Effector CD4-positive, alpha-beta T cell (primary cell): Measurements from ENCODE around the gene LRMDA.

Experiments
- DNase-seq: peaks from one replicate; pipeline ENCODE4 v3.0.0-alpha.2; 2020

LRMDA gene

GRCh38 chr10:75425291-75426079 is 5.9 kb upstream of the LRMDA start:
- no peak for DNase-seq

DNA sequence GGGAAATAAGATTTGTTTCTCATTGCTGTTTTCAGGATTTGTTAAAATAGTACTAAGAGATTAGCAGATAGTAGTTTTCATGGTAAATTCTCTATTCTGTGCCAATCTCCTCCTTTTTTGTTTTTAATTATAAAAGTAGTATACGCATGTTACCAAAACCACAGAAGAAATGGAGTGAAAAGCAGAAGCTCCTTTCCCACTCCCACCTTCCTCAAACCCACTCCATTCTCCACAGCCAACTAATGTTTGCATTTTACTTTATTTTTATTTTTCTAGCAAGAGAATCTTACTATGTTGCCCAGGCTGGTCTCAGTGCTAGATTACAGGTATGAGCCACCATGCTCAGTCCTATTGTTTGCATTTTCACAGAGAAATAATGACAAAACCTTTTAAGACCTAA is 4.5 kb upstream of the LRMDA start:
- DNase-seq = no peak

DNA sequence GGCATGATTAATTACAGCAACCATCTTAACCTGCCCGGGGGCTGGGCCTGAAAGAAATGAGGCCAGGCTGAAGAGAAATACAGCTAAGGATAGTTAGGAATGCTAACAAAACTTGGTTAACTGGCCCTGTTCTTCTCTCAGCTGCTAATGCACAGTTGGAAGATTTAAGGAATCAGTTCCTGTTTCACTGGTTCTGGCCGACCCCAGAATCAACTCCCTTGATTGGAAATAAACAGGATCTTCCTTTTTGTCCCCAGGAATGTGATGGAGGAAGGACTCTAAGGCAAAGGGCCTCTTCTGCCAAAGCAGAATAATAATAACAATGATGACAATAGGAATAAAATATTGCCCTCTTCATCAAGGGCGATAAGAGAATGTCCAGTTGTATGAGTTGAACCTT is 3.5 kb upstream of the LRMDA start:
- no peak for DNase-seq

DNA sequence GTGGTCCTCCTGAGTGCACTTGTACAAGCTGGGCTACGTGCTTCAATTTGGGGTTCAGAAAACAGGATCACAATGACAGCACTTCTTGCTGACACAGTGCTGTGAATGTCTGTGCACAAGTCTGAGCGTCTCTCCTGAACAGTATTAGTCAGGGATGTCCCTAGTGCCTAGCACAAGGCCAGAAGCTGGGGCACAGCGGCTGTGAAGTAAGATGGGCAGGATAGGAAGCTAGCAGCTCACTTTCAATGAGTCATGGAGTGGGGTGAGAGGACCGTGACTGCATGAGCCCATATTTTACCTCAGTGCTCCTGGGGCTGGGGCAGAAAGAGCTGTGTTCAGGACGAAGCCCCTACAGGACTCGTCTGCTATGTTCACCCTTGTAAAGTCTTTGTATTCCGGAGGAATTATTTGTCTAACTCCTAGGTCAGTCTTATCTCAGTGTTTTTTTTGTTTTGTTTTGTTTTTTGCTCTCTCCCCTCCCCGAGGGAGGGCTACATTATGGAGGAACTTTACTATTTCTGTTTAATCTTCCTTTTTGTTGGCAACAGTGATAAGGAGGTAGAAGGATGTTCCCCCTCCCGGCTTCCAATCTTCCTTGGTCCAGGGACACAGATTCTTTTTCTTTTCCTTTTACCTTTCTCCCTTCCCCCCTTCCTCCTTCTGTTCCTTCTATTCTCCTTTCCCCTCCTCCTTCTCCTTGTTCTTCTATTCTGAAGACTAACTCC is 2.8 kb upstream of the LRMDA start:
- no peak for DNase-seq

- DNase-seq = no peak
Measured at GRCh38 chr10:75429159-75429827, 2.1 kb upstream of the LRMDA start.

DNA sequence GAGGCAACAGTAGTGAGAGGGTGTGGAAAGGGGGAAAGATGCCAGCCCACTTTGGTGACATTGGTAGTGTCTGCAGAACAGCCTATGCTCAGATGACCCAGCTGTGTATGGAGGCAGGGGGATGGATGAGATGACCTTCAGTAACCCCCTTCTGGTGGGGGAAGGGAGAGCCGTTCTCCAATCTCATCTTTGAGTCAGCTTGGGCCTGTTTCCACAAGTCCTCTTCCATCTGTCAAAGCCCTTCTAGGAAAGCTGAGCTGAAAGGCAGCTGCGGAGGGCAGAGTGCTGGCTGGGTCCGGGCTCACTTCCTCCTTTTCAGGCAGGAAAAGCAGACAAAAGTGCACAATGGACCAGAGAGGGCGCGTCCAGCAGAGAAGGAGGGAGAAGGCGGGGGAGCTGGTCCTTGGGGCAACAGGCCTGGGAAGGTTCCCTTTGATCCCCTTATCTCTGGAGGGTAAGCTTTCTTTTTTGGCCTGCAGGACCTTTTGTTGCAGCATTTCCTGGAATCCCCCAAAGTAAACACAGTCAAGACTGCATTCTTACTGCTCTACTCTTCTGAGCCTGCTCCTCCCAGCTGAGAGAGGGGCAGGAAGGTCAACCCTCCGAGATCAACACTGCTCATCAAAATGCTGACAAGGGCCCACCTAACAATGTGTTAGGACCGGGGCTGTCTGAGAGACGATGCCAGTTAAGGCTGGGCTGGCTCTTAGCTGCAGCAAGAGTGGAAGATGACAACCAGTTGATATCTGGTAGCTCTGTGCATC is 1.2 kb upstream of the LRMDA start:
- no peak for DNase-seq

- no peak for DNase-seq
Measured at GRCh38 chr10:75432176-75432575, 752 bp downstream of the LRMDA start.

DNA sequence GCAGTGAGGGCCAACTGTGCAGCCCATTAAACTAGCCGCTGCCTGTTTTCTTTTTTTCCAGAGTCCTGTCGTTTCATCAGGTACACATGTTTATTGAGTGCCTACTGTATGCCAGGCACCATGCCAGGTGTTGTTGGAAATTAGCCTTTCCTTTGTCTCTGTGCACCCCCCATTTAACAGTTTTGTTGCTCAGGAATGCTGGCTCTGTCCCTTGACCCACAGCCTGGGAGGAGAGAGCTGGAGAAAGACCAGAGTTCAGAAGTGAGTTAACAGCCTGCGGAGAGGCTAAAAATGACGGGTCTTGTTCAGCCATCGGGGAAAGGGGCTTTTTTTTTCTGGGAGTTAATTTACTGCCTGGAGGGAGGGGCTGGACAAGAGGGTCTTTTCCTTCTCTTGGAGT is 1.3 kb downstream of the LRMDA start:
- no peak for DNase-seq

GRCh38 chr10:75433216-75433615 is 1.8 kb downstream of the LRMDA start:
- no peak for DNase-seq

- no peak for DNase-seq
Measured at GRCh38 chr10:75434291-75434690, 2.9 kb downstream of the LRMDA start.

- no peak for DNase-seq
Measured at GRCh38 chr10:75435291-75435690, 3.9 kb downstream of the LRMDA start.

DNA sequence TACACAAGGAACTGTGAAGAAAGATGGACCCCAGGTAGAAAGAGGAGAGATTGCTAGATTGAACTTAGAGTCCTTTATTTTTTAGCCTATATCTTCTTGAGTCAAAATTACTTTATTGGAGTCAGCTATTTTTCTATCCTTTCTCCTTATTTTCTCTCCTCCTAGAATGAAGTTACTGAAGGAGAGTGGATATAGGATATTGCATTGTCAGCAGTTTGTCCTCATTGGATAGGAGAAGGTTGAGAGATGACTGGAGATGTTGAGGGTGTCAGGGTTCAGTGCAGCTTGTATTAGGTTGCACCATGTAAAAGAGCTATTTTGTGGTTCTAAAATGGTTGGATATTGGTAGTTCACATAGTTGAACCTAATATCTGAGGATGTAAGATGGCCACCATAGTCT is 5.5 kb downstream of the LRMDA start:
- no peak for DNase-seq

DNA sequence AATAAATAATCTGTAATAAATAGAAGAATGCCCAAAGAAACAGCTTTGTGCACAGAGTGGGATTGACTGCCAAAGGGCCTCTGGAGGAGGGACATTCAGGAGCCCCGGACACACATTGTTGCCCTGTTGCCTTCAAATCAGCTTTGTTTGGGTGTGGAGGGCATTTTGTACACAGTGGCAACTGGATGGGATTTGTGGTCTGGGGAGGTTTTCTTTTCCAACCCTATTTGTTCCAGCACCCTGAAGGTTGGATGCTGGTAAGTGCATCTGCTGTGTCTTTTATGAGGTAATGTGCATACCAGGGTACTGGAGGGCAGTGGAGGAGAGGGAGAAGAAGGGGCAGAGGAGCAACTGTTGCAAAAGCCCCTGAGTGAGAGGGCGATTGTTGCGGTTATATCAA is 6.3 kb downstream of the LRMDA start:
- DNase-seq = no peak

- DNase-seq = no peak
Measured at GRCh38 chr10:75438275-75438674, 6.9 kb downstream of the LRMDA start.

DNA sequence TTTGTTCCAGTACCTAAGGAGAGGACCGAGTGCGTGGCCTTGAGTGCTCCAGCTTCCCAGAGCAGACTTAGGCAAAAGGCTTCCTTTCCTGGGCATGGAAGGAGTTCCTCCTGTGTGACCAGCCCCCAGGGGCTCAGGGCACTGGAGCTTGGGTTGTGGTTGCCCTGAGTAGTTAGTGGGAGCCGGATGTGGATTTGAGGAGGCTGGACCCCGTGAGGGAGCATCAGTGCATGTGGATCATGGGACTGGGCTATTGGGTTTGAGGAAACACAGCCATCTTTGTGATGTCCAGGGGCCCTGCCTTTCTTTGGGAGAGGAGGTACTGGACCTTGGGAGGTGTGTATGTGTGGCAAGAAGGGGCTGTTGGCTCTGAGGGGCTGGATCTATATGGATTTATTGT is 8.4 kb downstream of the LRMDA start:
- DNase-seq = no peak

DNA sequence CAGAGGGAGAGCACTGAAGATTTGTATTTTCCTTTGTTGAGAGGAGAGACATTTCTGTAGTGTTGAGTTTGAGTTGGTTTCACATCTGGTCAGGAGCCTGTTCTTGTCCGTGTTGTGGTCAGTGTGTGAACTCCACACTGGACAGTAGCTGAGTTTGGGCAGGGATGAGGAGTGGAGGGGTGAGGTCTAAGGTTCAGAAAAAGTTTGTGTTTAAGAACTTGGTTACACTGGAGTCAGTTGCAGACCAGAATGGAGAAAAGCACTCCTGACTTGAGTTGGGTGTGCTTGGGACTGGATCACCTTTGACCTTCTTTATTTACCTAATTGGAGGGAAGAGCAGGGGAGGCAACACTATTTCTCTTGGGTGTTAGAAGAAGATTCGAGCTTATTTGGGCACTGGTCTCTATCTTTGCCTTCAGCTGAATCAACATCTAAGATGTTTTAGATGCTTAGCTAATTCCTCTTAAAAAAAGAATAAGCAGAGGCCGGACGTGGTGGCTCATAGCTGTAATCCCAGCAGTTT is 8.9 kb downstream of the LRMDA start:
- no peak for DNase-seq

DNA sequence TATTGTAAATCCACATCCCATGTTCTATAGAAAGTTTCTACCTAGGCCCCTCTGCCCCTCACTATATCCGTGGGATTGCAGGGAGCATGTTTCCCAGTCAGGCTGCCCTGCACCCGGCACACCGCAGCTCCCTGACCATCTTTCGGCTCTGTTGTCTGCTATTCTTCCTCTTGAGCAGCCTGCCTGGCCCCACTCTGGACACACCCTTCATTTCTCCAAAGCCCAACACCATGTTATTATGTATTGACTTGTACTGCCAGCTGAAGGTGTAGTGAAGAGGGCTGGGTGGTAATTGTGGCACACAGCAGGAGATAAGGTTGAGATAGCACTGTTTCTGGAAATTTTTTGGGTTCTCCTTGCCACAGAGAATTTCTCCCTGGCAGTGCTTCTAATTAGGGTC is 9.8 kb downstream of the LRMDA start:
- DNase-seq = no peak

DNA sequence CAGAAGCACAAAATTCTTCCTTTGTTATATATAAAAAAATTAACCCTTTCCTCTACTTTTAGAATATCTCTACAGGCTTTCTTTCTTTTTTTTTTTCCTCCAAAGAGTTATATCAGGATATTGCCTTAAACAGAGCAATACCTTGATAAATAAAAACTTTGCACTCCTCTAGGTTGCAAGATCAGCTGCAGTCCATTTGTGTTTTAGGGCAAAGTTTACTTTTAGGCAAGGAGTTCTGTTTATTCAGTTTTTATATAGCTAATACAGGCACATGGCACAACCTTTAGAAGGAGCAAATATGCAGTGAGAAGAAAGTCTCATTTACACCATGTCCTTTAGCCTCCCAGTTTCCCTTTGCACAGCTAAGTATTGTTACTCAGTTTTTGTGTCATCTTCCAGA is 10.3 kb downstream of the LRMDA start:
- no peak for DNase-seq

GRCh38 chr10:75443362-75443761 is 11.9 kb downstream of the LRMDA start:
- DNase-seq = no peak

GRCh38 chr10:75444781-75445386 is 13.5 kb downstream of the LRMDA start:
- DNase-seq = no peak

GRCh38 chr10:75446508-75446907 is 15.1 kb downstream of the LRMDA start:
- no peak for DNase-seq

GRCh38 chr10:75448166-75448565 is 16.7 kb downstream of the LRMDA start:
- no peak for DNase-seq
